DOHH2 (cell line): ENCODE results near the gene CRB3.

ENCODE experiments used
- CTCF ChIP-seq: fragments of 200-600 bp; sonication (generic); IDR thresholded peaks from one replicate; pipeline ENCODE4 v1.5.1; 2014; ENCODE audit warnings: antibody characterized with exemption, mild to moderate bottlenecking, low read depth, low read length; ENCODE audit not compliant: poor library complexity, severe bottlenecking
- EZH2phosphoT487 ChIP-seq: fragments of 200-600 bp; sonication (generic); IDR thresholded peaks from 2 replicates; pipeline ENCODE4 v1.6.1; 2017; ENCODE audit warnings: borderline replicate concordance, mild to moderate bottlenecking, antibody characterized with exemption, low read length, moderate library complexity, mixed read lengths

- no peak for TF ChIP-seq CTCF
- TF ChIP-seq EZH2phosphoT487 = no peak
Measured at GRCh38 chr19:6483235-6483634, 19.2 kb downstream of the CRB3 start.
